SK-N-SH treated with all-trans-retinoic acid at 6 μM for 48 hours (cell line): ENCODE results near the gene THSD8.

Source experiments
- ATAC-seq: fragments of 200-7000 bp; cut with Tn5 transposase; 3 replicates; pipeline ENCODE4 v1.9.1; 2020; ENCODE audit warnings: mild to moderate bottlenecking, moderate library complexity
- ARNTL ChIP-seq: fragments of 450-650 bp; formaldehyde crosslinking; IDR thresholded peaks from 2 replicates; pipeline ENCODE4 v1.5.0; 2020; ENCODE audit warnings: low read depth, mild to moderate bottlenecking, moderate library complexity, borderline replicate concordance
- BACH2 ChIP-seq: fragments of 250-450 bp; sonication (Bioruptor Pico); IDR thresholded peaks from 2 replicates; pipeline ENCODE4 v1.9.0; 2021; ENCODE audit warnings: mild to moderate bottlenecking, borderline replicate concordance
- CREB5 ChIP-seq: fragments of 250-450 bp; sonication (Bioruptor Pico); IDR thresholded peaks from 2 replicates; pipeline ENCODE4 v1.5.1; 2020; ENCODE audit warnings: low read depth, mild to moderate bottlenecking, moderate library complexity
- CSDC2 ChIP-seq: fragments of 250-450 bp; sonication (Bioruptor Pico); IDR thresholded peaks from 2 replicates; pipeline ENCODE4 v1.5.0; 2020; ENCODE audit warnings: mild to moderate bottlenecking, moderate library complexity
- ESRRG ChIP-seq: fragments of 250-450 bp; sonication (Bioruptor Pico); IDR thresholded peaks from 2 replicates; pipeline ENCODE4 v1.6.1; 2021; ENCODE audit warnings: mild to moderate bottlenecking
- GLIS3 ChIP-seq: fragments of 250-450 bp; sonication (Bioruptor Pico); IDR thresholded peaks from 2 replicates; pipeline ENCODE4 v1.5.0; 2020; ENCODE audit warnings: mild to moderate bottlenecking, moderate library complexity
- ISL1 ChIP-seq: fragments of 250-450 bp; sonication (Bioruptor Pico); IDR thresholded peaks from 2 replicates; pipeline ENCODE4 v2.1.2; 2022; ENCODE audit warnings: mild to moderate bottlenecking, moderate library complexity
- POU6F1 ChIP-seq: fragments of 250-450 bp; sonication (Bioruptor Pico); IDR thresholded peaks from 2 replicates; pipeline ENCODE4 v1.8.0; 2021; ENCODE audit warnings: low read depth, mild to moderate bottlenecking, moderate library complexity, borderline replicate concordance
- PPARA ChIP-seq: fragments of 250-450 bp; sonication (Bioruptor Pico); IDR thresholded peaks from 2 replicates; pipeline ENCODE4 v1.5.0; 2020; ENCODE audit warnings: mild to moderate bottlenecking, borderline replicate concordance
- RARB ChIP-seq: fragments of 250-450 bp; sonication (Bioruptor Pico); IDR thresholded peaks from 2 replicates; pipeline ENCODE4 v1.8.0; 2021; ENCODE audit warnings: mild to moderate bottlenecking, moderate library complexity
- SNAI2 ChIP-seq: fragments of 250-450 bp; sonication (Bioruptor Pico); IDR thresholded peaks from 2 replicates; pipeline ENCODE4 v1.5.0; 2020; ENCODE audit warnings: mild to moderate bottlenecking, moderate library complexity
- TCF4 ChIP-seq: fragments of 250-450 bp; sonication (Bioruptor Pico); IDR thresholded peaks from 2 replicates; pipeline ENCODE4 v1.8.0; 2021; ENCODE audit warnings: mild to moderate bottlenecking, moderate library complexity, borderline replicate concordance
- TOX ChIP-seq: fragments of 250-450 bp; sonication (Bioruptor Pico); IDR thresholded peaks from 2 replicates; pipeline ENCODE4 v1.8.0; 2021; ENCODE audit warnings: mild to moderate bottlenecking, moderate library complexity, borderline replicate concordance
- ZC3H10 ChIP-seq: fragments of 250-450 bp; sonication (Bioruptor Pico); IDR thresholded peaks from 2 replicates; pipeline ENCODE4 v1.5.1; 2021; ENCODE audit warnings: mild to moderate bottlenecking, moderate library complexity
- ZFP3 ChIP-seq: fragments of 250-450 bp; sonication (Bioruptor Pico); IDR thresholded peaks from 2 replicates; pipeline ENCODE4 v1.5.0; 2020; ENCODE audit warnings: mild to moderate bottlenecking, moderate library complexity
- ZNF565 ChIP-seq: fragments of 450-650 bp; formaldehyde crosslinking; conservative IDR thresholded peaks from 2 replicates; pipeline ENCODE4 v1.5.0; 2020; ENCODE audit warnings: low read depth, mild to moderate bottlenecking, moderate library complexity
- ZNF70 ChIP-seq: fragments of 450-650 bp; formaldehyde crosslinking; IDR thresholded peaks from 2 replicates; pipeline ENCODE4 v1.5.0; 2020; ENCODE audit warnings: mild to moderate bottlenecking, moderate library complexity
- TF ChIP-seq, protein P1 (sequence below): fragments of 250-450 bp; sonication (Bioruptor Pico); IDR thresholded peaks from 2 replicates; pipeline ENCODE4 v1.5.0; 2020; ENCODE audit warnings: mild to moderate bottlenecking, moderate library complexity
- TF ChIP-seq, protein P2 (sequence below): fragments of 250-450 bp; sonication (Bioruptor Pico); IDR thresholded peaks from 2 replicates; pipeline ENCODE4 v1.5.1; 2021; ENCODE audit warnings: mild to moderate bottlenecking, moderate library complexity
- TF ChIP-seq, protein P3 (sequence below): fragments of 250-450 bp; sonication (Bioruptor Pico); IDR thresholded peaks from 2 replicates; pipeline ENCODE4 v1.8.0; 2020; ENCODE audit warnings: mild to moderate bottlenecking, moderate library complexity, borderline replicate concordance

The THSD8 gene

GRCh38 chr19:12770922-12771321 is 30.9 kb upstream of the THSD8 start:
- ATAC-seq = no peak
- TF ChIP-seq TOX (no peak), ARNTL (no peak), BACH2 (CRISPR knock-in tag) (no peak), ZC3H10 (CRISPR knock-in tag) (no peak), ZNF565 (CRISPR knock-in tag) (no peak), TCF4 (CRISPR knock-in tag) (no peak), PPARA (CRISPR knock-in tag) (no peak), POU6F1 (CRISPR knock-in tag) (no peak), CREB5 (no peak), ESRRG (CRISPR knock-in tag) (no peak), ZNF70 (CRISPR knock-in tag) (no peak), ZFP3 (no peak), ISL1 (CRISPR knock-in tag) (no peak), RARB (CRISPR knock-in tag) (no peak), GLIS3 (CRISPR knock-in tag) (no peak)
- TF ChIP-seq, protein P1, sequence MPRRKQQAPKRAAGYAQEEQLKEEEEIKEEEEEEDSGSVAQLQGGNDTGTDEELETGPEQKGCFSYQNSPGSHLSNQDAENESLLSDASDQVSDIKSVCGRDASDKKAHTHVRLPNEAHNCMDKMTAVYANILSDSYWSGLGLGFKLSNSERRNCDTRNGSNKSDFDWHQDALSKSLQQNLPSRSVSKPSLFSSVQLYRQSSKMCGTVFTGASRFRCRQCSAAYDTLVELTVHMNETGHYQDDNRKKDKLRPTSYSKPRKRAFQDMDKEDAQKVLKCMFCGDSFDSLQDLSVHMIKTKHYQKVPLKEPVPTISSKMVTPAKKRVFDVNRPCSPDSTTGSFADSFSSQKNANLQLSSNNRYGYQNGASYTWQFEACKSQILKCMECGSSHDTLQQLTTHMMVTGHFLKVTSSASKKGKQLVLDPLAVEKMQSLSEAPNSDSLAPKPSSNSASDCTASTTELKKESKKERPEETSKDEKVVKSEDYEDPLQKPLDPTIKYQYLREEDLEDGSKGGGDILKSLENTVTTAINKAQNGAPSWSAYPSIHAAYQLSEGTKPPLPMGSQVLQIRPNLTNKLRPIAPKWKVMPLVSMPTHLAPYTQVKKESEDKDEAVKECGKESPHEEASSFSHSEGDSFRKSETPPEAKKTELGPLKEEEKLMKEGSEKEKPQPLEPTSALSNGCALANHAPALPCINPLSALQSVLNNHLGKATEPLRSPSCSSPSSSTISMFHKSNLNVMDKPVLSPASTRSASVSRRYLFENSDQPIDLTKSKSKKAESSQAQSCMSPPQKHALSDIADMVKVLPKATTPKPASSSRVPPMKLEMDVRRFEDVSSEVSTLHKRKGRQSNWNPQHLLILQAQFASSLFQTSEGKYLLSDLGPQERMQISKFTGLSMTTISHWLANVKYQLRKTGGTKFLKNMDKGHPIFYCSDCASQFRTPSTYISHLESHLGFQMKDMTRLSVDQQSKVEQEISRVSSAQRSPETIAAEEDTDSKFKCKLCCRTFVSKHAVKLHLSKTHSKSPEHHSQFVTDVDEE (CRISPR knock-in tag) = no peak
- TF ChIP-seq, protein P2, sequence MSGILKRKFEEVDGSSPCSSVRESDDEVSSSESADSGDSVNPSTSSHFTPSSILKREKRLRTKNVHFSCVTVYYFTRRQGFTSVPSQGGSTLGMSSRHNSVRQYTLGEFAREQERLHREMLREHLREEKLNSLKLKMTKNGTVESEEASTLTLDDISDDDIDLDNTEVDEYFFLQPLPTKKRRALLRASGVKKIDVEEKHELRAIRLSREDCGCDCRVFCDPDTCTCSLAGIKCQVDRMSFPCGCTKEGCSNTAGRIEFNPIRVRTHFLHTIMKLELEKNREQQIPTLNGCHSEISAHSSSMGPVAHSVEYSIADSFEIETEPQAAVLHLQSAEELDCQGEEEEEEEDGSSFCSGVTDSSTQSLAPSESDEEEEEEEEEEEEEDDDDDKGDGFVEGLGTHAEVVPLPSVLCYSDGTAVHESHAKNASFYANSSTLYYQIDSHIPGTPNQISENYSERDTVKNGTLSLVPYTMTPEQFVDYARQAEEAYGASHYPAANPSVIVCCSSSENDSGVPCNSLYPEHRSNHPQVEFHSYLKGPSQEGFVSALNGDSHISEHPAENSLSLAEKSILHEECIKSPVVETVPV (CRISPR knock-in tag) = no peak

DNA sequence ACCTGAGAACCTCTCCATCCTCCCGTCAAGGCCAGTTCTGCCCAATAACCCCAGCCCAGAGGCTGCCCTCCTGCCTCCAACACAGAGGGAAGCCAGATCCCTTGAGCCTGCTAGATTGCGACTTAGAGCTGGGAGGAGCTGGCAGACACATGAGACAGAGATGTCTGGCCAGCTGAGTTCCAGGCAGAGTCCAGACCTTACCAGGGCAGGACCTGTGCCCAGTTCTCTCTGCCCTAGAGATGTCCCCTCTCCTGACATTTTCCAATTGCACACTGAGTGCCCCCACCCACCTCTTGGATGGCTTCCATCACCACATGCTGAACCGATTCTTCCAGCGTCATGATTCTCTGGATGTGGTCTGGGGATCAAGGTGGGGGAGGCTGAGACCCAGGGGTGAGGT is 29.5 kb upstream of the THSD8 start:
- TF ChIP-seq, protein P3, sequence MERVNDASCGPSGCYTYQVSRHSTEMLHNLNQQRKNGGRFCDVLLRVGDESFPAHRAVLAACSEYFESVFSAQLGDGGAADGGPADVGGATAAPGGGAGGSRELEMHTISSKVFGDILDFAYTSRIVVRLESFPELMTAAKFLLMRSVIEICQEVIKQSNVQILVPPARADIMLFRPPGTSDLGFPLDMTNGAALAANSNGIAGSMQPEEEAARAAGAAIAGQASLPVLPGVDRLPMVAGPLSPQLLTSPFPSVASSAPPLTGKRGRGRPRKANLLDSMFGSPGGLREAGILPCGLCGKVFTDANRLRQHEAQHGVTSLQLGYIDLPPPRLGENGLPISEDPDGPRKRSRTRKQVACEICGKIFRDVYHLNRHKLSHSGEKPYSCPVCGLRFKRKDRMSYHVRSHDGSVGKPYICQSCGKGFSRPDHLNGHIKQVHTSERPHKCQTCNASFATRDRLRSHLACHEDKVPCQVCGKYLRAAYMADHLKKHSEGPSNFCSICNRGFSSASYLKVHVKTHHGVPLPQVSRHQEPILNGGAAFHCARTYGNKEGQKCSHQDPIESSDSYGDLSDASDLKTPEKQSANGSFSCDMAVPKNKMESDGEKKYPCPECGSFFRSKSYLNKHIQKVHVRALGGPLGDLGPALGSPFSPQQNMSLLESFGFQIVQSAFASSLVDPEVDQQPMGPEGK (CRISPR knock-in tag) = no peak
- TF ChIP-seq SNAI2 (CRISPR knock-in tag) (no peak), GLIS3 (CRISPR knock-in tag) (no peak), TOX (no peak), CREB5 (no peak), CSDC2 (CRISPR knock-in tag) (no peak), ZNF565 (CRISPR knock-in tag) (no peak), ZFP3 (no peak), ESRRG (CRISPR knock-in tag) (no peak), ZC3H10 (CRISPR knock-in tag) (no peak)
- TF ChIP-seq, protein P2 (CRISPR knock-in tag) = no peak
- no peak for ATAC-seq
